DMS114 treated with DMSO at 0.1 percent for 48 hours (cell line): ENCODE data around the gene RPS24.
"Not testable (repeated sequence)": the region's sequence is repeated elsewhere in the genome, so short reads cannot be mapped to it uniquely, and the experiment has no call there.

Source experiments
- DNase-seq: peaks from one replicate; lab custom pipeline; 2025; ENCODE audit not compliant: unreplicated experiment; lab: John Stamatoyannopoulos, UW

RPS24 gene

GRCh38 chr10:78047314-78047891, 13.7 kb downstream of the RPS24 start:
- DNase-seq = peak; percentile 75

GRCh38 chr10:78049851-78050250, 16.2 kb downstream of the RPS24 start:
- DNase-seq = no peak

GRCh38 chr10:78053211-78053868, 19.7 kb downstream of the RPS24 start:
- no peak for DNase-seq

GRCh38 chr10:78058562-78058961, 24.9 kb downstream of the RPS24 start:
- DNase-seq = no peak

- DNase-seq = no peak
These were observed 26.4 kb downstream of the RPS24 start for GRCh38 chr10:78059906-78060702.

- DNase-seq = no peak
These were observed 28.6 kb downstream of the RPS24 start for GRCh38 chr10:78062296-78062695.

GRCh38 chr10:78063236-78063635, 29.6 kb downstream of the RPS24 start:
- DNase-seq = no peak

- DNase-seq = not testable (repeated sequence)
These were observed 31.3 kb downstream of the RPS24 start for GRCh38 chr10:78064919-78065318.

- no peak for DNase-seq
These were observed 31.9 kb downstream of the RPS24 start for GRCh38 chr10:78065611-78066010.

GRCh38 chr10:78066012-78066411, 32.3 kb downstream of the RPS24 start:
- DNase-seq = no peak

- DNase-seq = no peak
These were observed 33.2 kb downstream of the RPS24 start for GRCh38 chr10:78066728-78067430.

- no peak for DNase-seq
These were observed 35.5 kb downstream of the RPS24 start for GRCh38 chr10:78069151-78069550.

- not testable (repeated sequence) for DNase-seq
These were observed 36.4 kb downstream of the RPS24 start for GRCh38 chr10:78070064-78070463.

- DNase-seq = no peak
These were observed 37.1 kb downstream of the RPS24 start for GRCh38 chr10:78070726-78071125.

GRCh38 chr10:78071140-78071856, 37.6 kb downstream of the RPS24 start:
- DNase-seq = no peak

GRCh38 chr10:78071857-78072179, 38.2 kb downstream of the RPS24 start:
- DNase-seq = no peak

- DNase-seq = no peak
These were observed 38.8 kb downstream of the RPS24 start for GRCh38 chr10:78072504-78072903.

GRCh38 chr10:78075806-78076205, 42.1 kb downstream of the RPS24 start:
- DNase-seq = not testable (repeated sequence)

- no peak for DNase-seq
These were observed 45.1 kb downstream of the RPS24 start for GRCh38 chr10:78078539-78079330.

GRCh38 chr10:78079411-78079810, 45.7 kb downstream of the RPS24 start:
- DNase-seq = no peak
